ENCODE results near the gene CACHD1.

Gene CACHD1

GRCh38 chr1:64525116-64525686, 55.3 kb downstream of the CACHD1 start:
- DNase-seq = no peak

- DNase-seq = no peak
Observed at GRCh38 chr1:64526312-64526711, 56.4 kb downstream of the CACHD1 start.

- DNase-seq = no peak
Observed at GRCh38 chr1:64527165-64527564, 57.2 kb downstream of the CACHD1 start.

- no peak for DNase-seq
Observed at GRCh38 chr1:64527786-64528185, 57.9 kb downstream of the CACHD1 start.

- no peak for DNase-seq
Observed at GRCh38 chr1:64530969-64531692, 61.2 kb downstream of the CACHD1 start.

GRCh38 chr1:64532646-64533045, 62.7 kb downstream of the CACHD1 start:
- no peak for DNase-seq

GRCh38 chr1:64535938-64536835, 66.3 kb downstream of the CACHD1 start:
- no peak for DNase-seq

- no peak for DNase-seq
Observed at GRCh38 chr1:64536836-64537490, 67.0 kb downstream of the CACHD1 start.

- no peak for DNase-seq
Observed at GRCh38 chr1:64537942-64538341, 68.0 kb downstream of the CACHD1 start.

- DNase-seq = no peak
Observed at GRCh38 chr1:64538389-64538788, 68.5 kb downstream of the CACHD1 start.

GRCh38 chr1:64539289-64539688, 69.4 kb downstream of the CACHD1 start:
- DNase-seq = no peak

- DNase-seq = no peak
Observed at GRCh38 chr1:64539781-64540218, 69.9 kb downstream of the CACHD1 start.

- DNase-seq = no peak
Observed at GRCh38 chr1:64540265-64540791, 70.4 kb downstream of the CACHD1 start.

GRCh38 chr1:64542118-64542517, 72.2 kb downstream of the CACHD1 start:
- DNase-seq = no peak

- no peak for DNase-seq
Observed at GRCh38 chr1:64543831-64544230, 73.9 kb downstream of the CACHD1 start.

- DNase-seq = peak in 1 of 2 donors; percentile 6
Observed at GRCh38 chr1:64545118-64545843, 75.4 kb downstream of the CACHD1 start.

GRCh38 chr1:64546013-64546412, 76.1 kb downstream of the CACHD1 start:
- DNase-seq = no peak

GRCh38 chr1:64549464-64550239, 79.7 kb downstream of the CACHD1 start:
- DNase-seq = no peak

- peak in 1 of 2 donors; percentile 11 for DNase-seq
Observed at GRCh38 chr1:64550510-64550909, 80.6 kb downstream of the CACHD1 start.

- DNase-seq = no peak
Observed at GRCh38 chr1:64550946-64551605, 81.1 kb downstream of the CACHD1 start.

- no peak for DNase-seq
Observed at GRCh38 chr1:64553285-64553684, 83.4 kb downstream of the CACHD1 start.

All from CD4-positive, alpha-beta T cell treated with Interleukin-1 beta for 1 hour (primary cell).